HG03442 (cell line): ENCODE results near the gene MRPL52.
"Not testable (repeated sequence)": the region's sequence is repeated elsewhere in the genome, so short reads cannot be mapped to it uniquely, and the experiment has no call there.

Source experiments
- ATAC-seq: cut with Tn5 transposase; IDR thresholded peaks from one replicate; pipeline ENCODE4 v1.9.1; 2021; ENCODE audit warnings: mild to moderate bottlenecking, moderate library complexity; ENCODE audit not compliant: unreplicated experiment

Gene MRPL52

GRCh38 chr14:22829661-22830442 is at the start of gene MRPL52:
Gene MRPL52, plus strand, starts transcription at chr14:22829887. Its CDS starts 26 bp downstream, at chr14:22829913.
- ATAC-seq = peak; percentile 89

DNA sequence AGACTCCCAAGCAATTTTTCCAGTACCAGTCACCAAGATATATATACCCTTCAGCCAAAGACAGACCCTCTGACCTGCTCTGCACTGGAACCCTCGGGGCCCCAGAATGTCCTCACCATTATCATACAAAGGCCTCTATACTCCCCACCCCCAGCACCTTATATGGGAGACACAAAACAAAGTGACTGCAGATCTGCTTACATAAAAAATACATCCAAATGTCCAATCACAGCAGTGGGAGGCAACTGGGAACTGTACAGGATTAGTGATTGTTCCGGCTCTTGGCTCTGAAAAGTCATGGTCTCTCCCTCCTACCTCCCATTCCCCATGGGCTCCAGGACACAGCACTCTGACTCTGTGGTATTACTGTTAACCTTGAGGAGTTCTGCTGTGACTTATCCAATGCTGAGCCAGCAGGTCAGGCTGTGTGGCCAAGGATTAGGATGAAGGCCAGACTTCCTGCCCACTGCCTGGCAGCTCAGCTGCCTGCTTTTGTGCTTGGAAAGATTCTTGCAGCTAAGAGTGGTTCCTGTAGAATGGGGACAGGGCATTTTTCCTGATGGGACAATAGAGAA is 49.5 kb upstream of the MRPL52 start:
- no peak for ATAC-seq

GRCh38 chr14:22780941-22781300 is 48.8 kb upstream of the MRPL52 start:
- no peak for ATAC-seq

GRCh38 chr14:22781301-22781991 is 48.2 kb upstream of the MRPL52 start:
- ATAC-seq = no peak

- no peak for ATAC-seq
These were observed 43.0 kb upstream of the MRPL52 start for GRCh38 chr14:22786685-22787084.

DNA sequence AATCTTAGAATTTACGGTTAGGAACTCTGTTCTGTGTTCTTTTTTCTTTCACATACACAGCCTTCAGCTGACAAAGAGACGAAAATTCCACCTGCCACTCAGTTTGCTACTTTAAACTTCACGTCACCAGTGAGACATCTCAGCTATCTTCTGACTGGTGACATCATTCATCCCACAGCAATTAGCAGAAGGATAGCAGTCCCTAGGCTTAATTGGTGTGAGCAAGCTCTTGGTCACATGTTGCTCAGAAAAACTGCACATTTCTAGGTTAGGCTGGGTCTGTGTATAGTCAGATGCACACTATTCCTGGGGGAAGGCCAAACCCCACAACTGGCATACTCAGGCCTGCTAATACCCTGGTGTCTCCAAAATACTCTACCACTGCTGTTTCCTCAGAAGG is 38.4 kb upstream of the MRPL52 start:
- ATAC-seq = no peak

DNA sequence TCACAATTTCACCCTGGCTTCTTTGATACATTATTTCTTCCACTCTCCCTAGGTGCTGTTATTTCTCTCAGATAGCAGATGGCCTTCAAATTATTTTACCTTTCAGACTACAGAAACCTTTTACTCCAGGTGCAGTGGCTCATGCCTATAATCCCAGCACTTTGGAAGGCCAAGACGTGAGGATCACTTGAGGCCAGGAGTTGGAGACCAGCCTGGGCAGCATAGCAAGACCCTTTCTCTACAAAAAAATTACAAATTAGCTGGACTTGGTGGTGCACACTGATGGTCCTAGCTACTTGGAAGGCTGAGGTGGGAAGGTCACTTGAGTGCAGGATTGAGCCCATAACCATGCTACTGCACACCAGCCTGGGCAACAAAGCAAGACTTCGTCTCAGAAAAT is 37.5 kb upstream of the MRPL52 start:
- no peak for ATAC-seq

GRCh38 chr14:22793550-22793949 is 36.1 kb upstream of the MRPL52 start:
- ATAC-seq = not testable (repeated sequence)

GRCh38 chr14:22793976-22794375 is 35.7 kb upstream of the MRPL52 start:
- ATAC-seq = no peak

DNA sequence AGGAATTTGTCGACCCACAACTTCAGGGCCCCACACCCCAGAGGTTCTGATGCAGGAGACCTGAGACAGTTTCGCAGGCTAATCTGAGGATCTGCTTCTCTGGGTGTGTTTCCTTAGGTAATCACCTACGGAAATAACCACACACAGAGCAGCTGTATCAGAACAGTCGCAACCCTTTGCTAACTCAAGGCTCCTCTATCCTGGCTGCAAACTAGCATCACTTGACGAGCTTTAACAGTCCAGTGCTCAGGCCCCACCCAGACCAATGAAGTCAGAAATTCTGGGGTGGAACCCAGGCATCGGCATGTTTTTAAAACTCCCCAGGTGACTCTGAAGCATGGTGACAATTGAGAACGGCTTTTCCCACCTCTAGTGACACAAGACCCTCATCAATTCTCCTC is 35.1 kb upstream of the MRPL52 start:
- peak; percentile 54 for ATAC-seq

- no peak for ATAC-seq
These were observed 33.5 kb upstream of the MRPL52 start for GRCh38 chr14:22796087-22796707.

DNA sequence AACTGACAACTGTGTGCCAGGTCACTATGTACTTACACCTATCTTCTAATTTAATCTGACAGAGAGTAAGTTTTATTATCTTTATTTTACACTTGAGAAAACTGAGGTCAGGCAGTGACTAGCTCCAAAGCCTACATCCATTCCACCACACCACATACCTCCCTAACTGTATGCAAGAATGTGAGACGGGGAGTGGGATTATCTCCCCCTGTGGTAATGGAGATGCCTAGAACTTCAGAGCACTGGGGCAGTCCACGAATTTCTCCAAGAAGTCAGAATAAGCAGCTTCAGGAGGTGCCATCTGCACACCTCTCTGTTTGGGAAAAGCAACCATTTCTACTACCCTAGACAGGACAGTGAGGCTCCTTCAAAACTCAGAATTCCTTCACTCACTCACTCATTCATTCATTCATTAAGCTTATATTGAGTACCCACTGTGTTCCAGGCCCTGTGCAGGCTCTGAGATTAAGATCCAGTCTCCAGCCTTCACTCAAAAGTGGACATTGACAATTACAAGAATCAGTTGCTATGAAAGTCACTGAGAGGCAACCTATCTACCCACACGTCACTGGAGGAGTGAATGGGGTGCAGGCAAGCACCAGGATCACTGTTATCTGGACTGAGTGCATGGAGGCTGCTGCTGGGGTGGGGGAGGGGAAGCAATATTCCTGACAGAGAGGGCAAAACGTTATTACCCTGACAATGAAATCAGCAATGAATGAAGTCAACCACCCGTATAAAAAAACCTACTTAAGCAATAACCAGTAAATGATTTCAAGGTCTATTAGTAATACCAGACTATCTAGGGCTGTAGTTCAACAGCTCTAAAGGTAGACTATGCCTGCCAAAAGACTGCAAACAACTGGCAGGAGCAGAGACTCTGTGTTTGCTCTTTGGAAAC is 32.4 kb upstream of the MRPL52 start:
- no peak for ATAC-seq

DNA sequence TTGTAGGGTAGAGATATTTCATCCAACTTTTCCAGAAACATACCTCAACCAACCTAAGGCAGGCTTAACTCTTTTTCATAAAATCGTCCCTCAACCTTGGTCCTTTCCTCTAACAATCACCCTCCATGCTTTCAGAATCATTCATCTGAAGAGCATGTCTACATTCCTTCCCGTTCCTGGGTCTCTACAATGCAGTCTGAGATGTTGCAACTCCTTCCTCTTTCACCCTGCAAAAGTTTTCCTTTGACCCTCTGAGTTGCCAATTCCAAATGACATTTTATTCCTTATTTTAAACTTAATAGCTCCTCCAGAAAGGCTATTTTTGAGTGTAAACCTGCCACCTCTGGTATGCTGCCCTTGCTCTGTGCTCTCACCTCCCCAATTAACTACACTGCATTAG is 31.2 kb upstream of the MRPL52 start:
- ATAC-seq = no peak

- ATAC-seq = no peak
These were observed 29.3 kb upstream of the MRPL52 start for GRCh38 chr14:22800346-22800745.

- ATAC-seq = no peak
These were observed 28.0 kb upstream of the MRPL52 start for GRCh38 chr14:22801716-22802115.

DNA sequence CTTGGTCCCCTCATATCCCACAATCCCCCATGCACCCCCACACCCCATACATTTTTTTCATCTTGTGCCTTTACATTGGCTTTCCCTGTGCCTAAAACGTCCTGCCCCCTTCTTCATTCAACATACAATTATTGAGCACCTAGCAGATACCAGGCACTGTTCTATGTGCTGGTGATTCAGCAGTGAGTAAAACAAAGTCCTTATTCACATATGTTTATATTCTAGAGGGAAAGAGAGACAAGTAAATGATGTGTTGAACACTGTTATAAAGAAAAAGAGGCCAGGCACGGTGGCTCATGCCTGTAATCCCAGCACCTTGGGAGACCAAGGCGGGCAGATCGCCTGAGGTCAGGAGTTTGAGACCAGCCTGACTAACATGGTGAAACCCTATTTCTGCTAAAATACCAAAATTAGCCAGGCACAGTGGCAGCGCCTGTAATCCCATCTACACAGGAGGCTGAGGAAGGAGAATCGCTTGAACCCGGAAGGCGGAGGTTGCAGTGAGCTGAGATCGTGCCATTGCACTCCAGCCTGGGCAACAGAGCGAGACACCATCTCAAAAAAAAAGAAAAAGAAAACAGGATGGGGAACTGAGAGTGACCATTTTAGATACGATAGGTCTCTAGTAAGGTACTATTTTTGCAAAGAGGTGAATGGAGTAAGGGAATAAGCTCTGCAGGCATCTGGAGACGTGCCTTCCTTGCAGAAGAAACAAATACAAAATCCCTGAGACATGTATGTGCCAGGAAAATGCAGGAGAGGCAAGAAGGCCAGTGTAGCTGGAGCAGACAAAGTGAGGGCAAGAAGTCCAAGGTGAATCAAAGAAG is 26.6 kb upstream of the MRPL52 start:
- ATAC-seq = peak; percentile 40

GRCh38 chr14:22803687-22803974 is 26.1 kb upstream of the MRPL52 start:
- ATAC-seq = peak; percentile 46

DNA sequence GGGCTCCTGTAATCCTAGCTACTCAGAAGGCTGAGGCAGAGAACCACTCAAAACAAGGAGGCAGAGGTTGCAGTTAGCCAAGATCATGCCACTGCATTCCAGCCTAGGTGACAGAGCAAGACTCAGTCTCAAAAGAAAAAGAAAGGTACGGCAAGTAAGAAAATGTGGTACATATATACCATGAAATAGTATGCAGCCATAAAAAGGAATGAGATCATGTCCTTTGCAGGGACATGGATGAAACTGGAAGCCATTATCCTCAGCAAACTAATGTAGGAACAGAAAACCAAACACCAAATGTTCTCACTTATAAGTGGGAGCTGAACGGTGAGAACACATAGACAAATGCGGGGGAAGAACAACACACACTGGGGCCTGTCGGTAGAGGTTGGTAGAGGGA is 24.5 kb upstream of the MRPL52 start:
- not testable (repeated sequence) for ATAC-seq

- ATAC-seq = no peak
These were observed 22.1 kb upstream of the MRPL52 start for GRCh38 chr14:22807432-22808087.
